IgD-negative memory B cell (primary cell): Measurements from ENCODE around the gene NLRP6. TPM values are rescaled to one million over a fixed set of nuclear protein-coding genes. Genes with fewer than 3 reads are reported as not detected.
A peak's percentile ranks its signal among the peaks of the same experiment; 100 is the strongest.
"Not testable (repeated sequence)": the region's sequence is repeated elsewhere in the genome, so short reads cannot be mapped to it uniquely, and the experiment has no call there.

Experiments
- H3K27ac Mint-ChIP-seq, 3 donors: one replicate each; pipeline ENCODE4 v1.8.0; 2020 to 2022; ENCODE audit warnings: mild to moderate bottlenecking in 3 of 3, mixed read lengths in 3 of 3, moderate library complexity in 1 of 3
- H3K27me3 Mint-ChIP-seq: one replicate; pipeline ENCODE4 v1.8.0; 2021; ENCODE audit warnings: mixed read lengths
- H3K36me3 Mint-ChIP-seq: one replicate; pipeline ENCODE4 v1.8.0; 2020; ENCODE audit warnings: mild to moderate bottlenecking, mixed read lengths
- H3K4me1 Mint-ChIP-seq, 3 donors: one replicate each; pipeline ENCODE4 v1.8.0; 2020 to 2022; ENCODE audit warnings: mixed read lengths in 3 of 3, mild to moderate bottlenecking in 1 of 3
- H3K4me3 Mint-ChIP-seq, 4 donors: one replicate each; pipeline ENCODE4 v1.8.0; 2020 to 2022; ENCODE audit warnings: mild to moderate bottlenecking in 4 of 4, mixed read lengths in 4 of 4, moderate library complexity in 3 of 4
- H3K9me3 Mint-ChIP-seq, 3 donors: one replicate each; pipeline ENCODE4 v1.8.0; 2020 to 2021; ENCODE audit warnings: mixed read lengths in 3 of 3, mild to moderate bottlenecking in 1 of 3
- polyA plus RNA-seq: library from polyadenylated mRNA; unstranded; fragments of 300-500 nt; fragmentation: Illumina TruSeq; gene quantifications from one replicate; pipeline ENCODE4 v1.2.3, GENCODE V29; 2021

The NLRP6 gene
- 5.9 TPM for polyA plus RNA-seq

GRCh38 chr11:278001-278951, at the start of gene NLRP6:
Gene NLRP6 (plus strand): TSS chr11:278407. CDS start chr11:278570, 163 bp downstream.
- no peaks in the 10 kb centered on the region for H3K9me3 Mint-ChIP-seq
- H3K27ac Mint-ChIP-seq: peak within 1 kb of the TSS in 2 of 3 donors; percentile 29 to 76
- peaks cover 16 to 26% (median 24%) of the 10 kb centered on the region in 3 donors for H3K4me1 Mint-ChIP-seq
- peaks cover 16% of the 10 kb centered on the region for H3K27me3 Mint-ChIP-seq
- peaks cover 1% of the 10 kb centered on the region for H3K36me3 Mint-ChIP-seq
- peak within 1 kb of the TSS in 3 of 4 donors; percentile 48 to 84 (median 55) for H3K4me3 Mint-ChIP-seq

GRCh38 chr11:230431-230830, 47.8 kb upstream of the NLRP6 start:
- H3K27me3 Mint-ChIP-seq: no peaks in the 10 kb centered on the region
- peaks cover 3% of the 10 kb centered on the region for H3K36me3 Mint-ChIP-seq
- no peaks in the 10 kb centered on the region for H3K9me3 Mint-ChIP-seq
- peaks cover 5 to 11% (median 9%) of the 10 kb centered on the region in 3 donors for H3K4me1 Mint-ChIP-seq
- H3K27ac Mint-ChIP-seq: no peak overlapping the region
- peak overlapping the region in 1 of 4 donors; percentile 38 for H3K4me3 Mint-ChIP-seq

- peak overlapping the region in 1 of 4 donors; percentile 91 for H3K4me3 Mint-ChIP-seq
- H3K27me3 Mint-ChIP-seq: no peaks in the 10 kb centered on the region
- peaks cover 3% of the 10 kb centered on the region for H3K36me3 Mint-ChIP-seq
- no peaks in the 10 kb centered on the region for H3K9me3 Mint-ChIP-seq
- peaks cover 8 to 14% (median 10%) of the 10 kb centered on the region in 3 donors for H3K4me1 Mint-ChIP-seq
- H3K27ac Mint-ChIP-seq: peak overlapping the region in 1 of 3 donors; percentile 48
These were observed 45.2 kb upstream of the NLRP6 start for GRCh38 chr11:232783-233565.

GRCh38 chr11:235180-235579, 43.0 kb upstream of the NLRP6 start:
- H3K9me3 Mint-ChIP-seq: no peaks in the 10 kb centered on the region
- peak overlapping the region; percentile 85 to 100 (median 96) for H3K4me3 Mint-ChIP-seq
- H3K36me3 Mint-ChIP-seq: no peaks in the 10 kb centered on the region
- peak overlapping the region; percentile 90 to 97 (median 97) for H3K27ac Mint-ChIP-seq
- no peaks in the 10 kb centered on the region for H3K27me3 Mint-ChIP-seq
- peaks cover 8 to 25% (median 21%) of the 10 kb centered on the region in 3 donors for H3K4me1 Mint-ChIP-seq

GRCh38 chr11:235609-235996, 42.6 kb upstream of the NLRP6 start:
- Mint-ChIP-seq H3K4me3 (peak overlapping the region; percentile 85 to 100 (median 96)), H3K4me1 (peaks cover 8 to 25% (median 21%) of the 10 kb centered on the region in 3 donors), H3K9me3 (no peaks in the 10 kb centered on the region), H3K27ac (peak overlapping the region; percentile 90 to 97 (median 97)), H3K36me3 (no peaks in the 10 kb centered on the region), H3K27me3 (no peaks in the 10 kb centered on the region)

- H3K27ac Mint-ChIP-seq: peak within 1 kb of the TSS; percentile 97 to 100 (median 97)
- H3K36me3 Mint-ChIP-seq: no peaks in the 10 kb centered on the region
- no peaks in the 10 kb centered on the region for H3K27me3 Mint-ChIP-seq
These were observed 42.0 kb upstream of the NLRP6 start, which contains the start of gene SIRT3 for GRCh38 chr11:235997-236773. Gene SIRT3 (minus strand): TSS chr11:236342. CDS start chr11:236328, 14 bp downstream.

GRCh38 chr11:236774-237767, 41.1 kb upstream of the NLRP6 start, which contains the start of gene PSMD13:
Gene PSMD13 (plus strand): TSS chr11:236976. CDS start chr11:237050, 74 bp downstream.
- H3K27ac Mint-ChIP-seq: peak within 1 kb of the TSS; percentile 97 to 100 (median 97)
- H3K27me3 Mint-ChIP-seq: no peaks in the 10 kb centered on the region
- H3K9me3 Mint-ChIP-seq: no peaks in the 10 kb centered on the region
- peaks cover 3% of the 10 kb centered on the region for H3K36me3 Mint-ChIP-seq
- peaks cover 12 to 30% (median 27%) of the 10 kb centered on the region in 3 donors for H3K4me1 Mint-ChIP-seq
- H3K4me3 Mint-ChIP-seq: peak within 1 kb of the TSS; percentile 91 to 100 (median 99)

More at GRCh38 chr11:235997-236773, 42.0 kb upstream of the NLRP6 start, which contains the start of gene SIRT3:
- H3K9me3 Mint-ChIP-seq: no peaks in the 10 kb centered on the region
- H3K4me3 Mint-ChIP-seq: peak within 1 kb of the TSS; percentile 91 to 100 (median 99)
- H3K4me1 Mint-ChIP-seq: peaks cover 8 to 25% (median 21%) of the 10 kb centered on the region in 3 donors

GRCh38 chr11:238346-238745, 39.9 kb upstream of the NLRP6 start:
- H3K4me3 Mint-ChIP-seq: peak overlapping the region in 2 of 4 donors; percentile 91 to 100
- H3K27ac Mint-ChIP-seq: peak overlapping the region in 1 of 3 donors; percentile 97
- peaks cover 12 to 36% (median 32%) of the 10 kb centered on the region in 3 donors for H3K4me1 Mint-ChIP-seq
- not testable (repeated sequence) for H3K9me3 Mint-ChIP-seq, H3K36me3 Mint-ChIP-seq, H3K27me3 Mint-ChIP-seq

GRCh38 chr11:240315-240714, 37.9 kb upstream of the NLRP6 start:
- no peak overlapping the region for H3K27ac Mint-ChIP-seq
- no peaks in the 10 kb centered on the region for H3K9me3 Mint-ChIP-seq
- H3K4me1 Mint-ChIP-seq: peaks cover 7 to 34% (median 29%) of the 10 kb centered on the region in 3 donors
- H3K4me3 Mint-ChIP-seq: peak overlapping the region in 1 of 4 donors; percentile 72
- H3K36me3 Mint-ChIP-seq: peaks cover 9% of the 10 kb centered on the region
- no peaks in the 10 kb centered on the region for H3K27me3 Mint-ChIP-seq

- Mint-ChIP-seq H3K4me3 (peak overlapping the region in 1 of 4 donors; percentile 70), H3K27me3 (no peaks in the 10 kb centered on the region), H3K4me1 (peaks cover 7 to 26% (median 26%) of the 10 kb centered on the region in 3 donors), H3K36me3 (peaks cover 13% of the 10 kb centered on the region), H3K9me3 (no peaks in the 10 kb centered on the region), H3K27ac (peak overlapping the region in 1 of 3 donors; percentile 43)
These were observed 36.6 kb upstream of the NLRP6 start for GRCh38 chr11:241634-242033.

- H3K4me3 Mint-ChIP-seq: no peak overlapping the region
- H3K4me1 Mint-ChIP-seq: peaks cover 4 to 16% (median 13%) of the 10 kb centered on the region in 3 donors
- no peak overlapping the region for H3K27ac Mint-ChIP-seq
- no peaks in the 10 kb centered on the region for H3K9me3 Mint-ChIP-seq
- peaks cover 14% of the 10 kb centered on the region for H3K36me3 Mint-ChIP-seq
- H3K27me3 Mint-ChIP-seq: no peaks in the 10 kb centered on the region
These were observed 33.8 kb upstream of the NLRP6 start for GRCh38 chr11:244376-244775.

- Mint-ChIP-seq H3K4me1 (peaks cover 0 to 11% (median 4%) of the 10 kb centered on the region in 3 donors), H3K4me3 (no peak overlapping the region), H3K36me3 (peaks cover 7% of the 10 kb centered on the region), H3K9me3 (no peaks in the 10 kb centered on the region), H3K27ac (peak overlapping the region in 1 of 3 donors; percentile 39), H3K27me3 (no peaks in the 10 kb centered on the region)
These were observed 29.1 kb upstream of the NLRP6 start for GRCh38 chr11:249062-249461.

- no peaks in the 10 kb centered on the region for H3K27me3 Mint-ChIP-seq
- no peaks in the 10 kb centered on the region for H3K9me3 Mint-ChIP-seq
- peaks cover 2 to 19% (median 4%) of the 10 kb centered on the region in 3 donors for H3K4me1 Mint-ChIP-seq
- H3K36me3 Mint-ChIP-seq: peaks cover 6% of the 10 kb centered on the region
- no peak overlapping the region for H3K4me3 Mint-ChIP-seq
- peak overlapping the region in 1 of 3 donors; percentile 70 for H3K27ac Mint-ChIP-seq
These were observed 27.9 kb upstream of the NLRP6 start for GRCh38 chr11:250274-250673.
